ENCODE data around the gene ATXN1. TPM values are rescaled to one million over a fixed set of nuclear protein-coding genes. Genes with fewer than 3 reads are reported as not detected.

Gene ATXN1
- polyA plus RNA-seq, 1 donor (not counting 4 experiments of a cell fraction or from before 2014, with no cell fraction given) = 9.7 TPM

DNA sequence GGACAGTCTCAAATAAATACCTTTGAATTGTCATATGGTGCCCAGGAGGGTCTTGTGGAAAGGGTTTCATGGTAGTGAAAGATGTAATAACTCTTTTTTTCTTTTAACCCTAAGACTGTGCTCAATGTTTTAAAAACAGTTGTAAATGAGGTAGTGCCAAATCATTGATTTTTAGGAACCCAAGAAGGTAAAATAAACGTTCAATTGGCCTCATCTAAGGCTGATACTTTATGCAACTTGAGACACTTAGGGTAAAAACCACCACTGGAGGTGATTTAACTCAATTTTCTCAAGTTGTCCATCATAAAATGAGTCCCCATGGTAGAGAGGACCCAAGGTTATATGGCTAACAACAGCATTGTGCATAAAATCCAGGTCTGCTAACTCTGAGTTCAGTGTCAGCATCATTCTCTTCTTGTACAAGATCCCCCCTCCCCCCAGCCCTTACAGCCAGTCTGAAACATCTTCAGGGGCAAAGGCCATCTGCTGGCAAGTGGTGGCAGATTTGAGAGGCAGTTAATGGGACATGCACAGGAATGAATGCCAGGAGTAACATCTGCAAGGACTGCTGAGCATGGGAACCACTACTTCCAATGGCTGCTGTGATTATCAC lies 278.5 kb downstream of the ATXN1 start:
- no peaks in the 10 kb centered on the region for H4K20me1 ChIP-seq (ENCODE audit: control insufficient read depth, extremely low read depth, insufficient read depth, low read length)
- dilution Hi-C loops (cut with MboI; ENCODE audit: extremely low pct_ligation_motif_present, low sequenced_read_pairs) = no loop called here

DNA sequence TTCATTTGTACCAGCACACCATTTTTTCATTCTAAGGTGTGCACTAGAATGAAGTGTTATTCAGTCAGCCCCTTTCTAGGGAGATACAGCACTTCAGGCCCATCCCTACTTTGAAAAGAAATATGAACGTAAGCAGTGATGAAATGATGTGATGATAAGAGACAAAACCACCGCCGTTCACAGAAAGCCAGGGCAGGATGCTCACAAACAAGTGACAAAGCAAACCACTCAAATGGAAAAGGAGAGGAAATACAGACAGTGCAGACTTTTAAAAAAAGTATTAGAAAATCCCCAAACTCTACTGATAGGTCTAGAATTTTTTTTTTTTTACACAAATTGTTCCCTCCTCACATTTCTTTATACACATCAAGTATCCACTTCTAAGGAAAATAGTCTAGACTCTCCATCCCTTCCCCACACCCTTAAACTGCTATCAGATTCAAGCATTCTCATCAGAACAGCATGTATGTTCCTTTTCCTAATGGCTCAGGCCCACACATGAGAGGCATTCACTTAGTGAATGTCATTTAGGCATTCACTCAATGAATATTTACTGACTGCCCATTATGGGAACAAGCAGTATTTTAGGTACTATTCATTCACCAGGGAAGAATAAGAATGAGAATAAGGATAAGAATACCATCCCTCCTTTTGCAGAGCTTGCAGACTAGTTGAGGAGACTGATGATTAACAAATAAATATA lies 279.4 kb downstream of the ATXN1 start:
- Histone ChIP-seq H3K36me3 (ENCODE audit: control insufficient read depth in 2 of 2, extremely low read depth in 1 of 2, insufficient read depth in 2 of 2, low read length in 2 of 2) (no peaks in the 10 kb centered on the region), H3K27ac (ENCODE audit: control insufficient read depth, insufficient read depth, low read length) (no peak overlapping the region), H3K27me3 (ENCODE audit: control insufficient read depth, extremely low read depth, insufficient read depth, low read length) (no peaks in the 10 kb centered on the region), H3K4me1 (ENCODE audit: control insufficient read depth, extremely low read depth, insufficient read depth, low read length) (peaks cover 3% of the 10 kb centered on the region), H3K9me3 (ENCODE audit: control insufficient read depth, low read depth, low read length) (peaks cover 6% of the 10 kb centered on the region), H3K9ac (ENCODE audit: control insufficient read depth, extremely low read depth, insufficient read depth, low read length) (no peak overlapping the region), H4K20me1 (ENCODE audit: control insufficient read depth, extremely low read depth, insufficient read depth, low read length) (no peaks in the 10 kb centered on the region), H3K4me3 (ENCODE audit: control insufficient read depth in 2 of 3, extremely low read depth in 1 of 3, insufficient read depth in 2 of 3, low read depth in 1 of 3, low read length in 3 of 3) (no peak overlapping the region), H3K9me1 (ENCODE audit: control insufficient read depth, extremely low read depth, insufficient read depth, low read length) (no peaks in the 10 kb centered on the region), H3K4me2 (ENCODE audit: control insufficient read depth, extremely low read depth, insufficient read depth, low read depth, low read length) (no peak overlapping the region), H2AFZ (ENCODE audit: control insufficient read depth, low read length) (no peak overlapping the region), H3K79me2 (ENCODE audit: control insufficient read depth, insufficient read depth, low read length) (no peaks in the 10 kb centered on the region)
- dilution Hi-C loops (cut with MboI; ENCODE audit: extremely low pct_ligation_motif_present, low sequenced_read_pairs) = no loop called here
- no peak for TF ChIP-seq EZH2 (IDR thresholded peaks at IDR 0.05; ENCODE audit: low read length)
- TF ChIP-seq, protein P1, sequence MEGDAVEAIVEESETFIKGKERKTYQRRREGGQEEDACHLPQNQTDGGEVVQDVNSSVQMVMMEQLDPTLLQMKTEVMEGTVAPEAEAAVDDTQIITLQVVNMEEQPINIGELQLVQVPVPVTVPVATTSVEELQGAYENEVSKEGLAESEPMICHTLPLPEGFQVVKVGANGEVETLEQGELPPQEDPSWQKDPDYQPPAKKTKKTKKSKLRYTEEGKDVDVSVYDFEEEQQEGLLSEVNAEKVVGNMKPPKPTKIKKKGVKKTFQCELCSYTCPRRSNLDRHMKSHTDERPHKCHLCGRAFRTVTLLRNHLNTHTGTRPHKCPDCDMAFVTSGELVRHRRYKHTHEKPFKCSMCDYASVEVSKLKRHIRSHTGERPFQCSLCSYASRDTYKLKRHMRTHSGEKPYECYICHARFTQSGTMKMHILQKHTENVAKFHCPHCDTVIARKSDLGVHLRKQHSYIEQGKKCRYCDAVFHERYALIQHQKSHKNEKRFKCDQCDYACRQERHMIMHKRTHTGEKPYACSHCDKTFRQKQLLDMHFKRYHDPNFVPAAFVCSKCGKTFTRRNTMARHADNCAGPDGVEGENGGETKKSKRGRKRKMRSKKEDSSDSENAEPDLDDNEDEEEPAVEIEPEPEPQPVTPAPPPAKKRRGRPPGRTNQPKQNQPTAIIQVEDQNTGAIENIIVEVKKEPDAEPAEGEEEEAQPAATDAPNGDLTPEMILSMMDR (optimal IDR thresholded peaks at IDR 0.05 in 1 of 3, IDR thresholded peaks at IDR 0.05 in 1 of 3, conservative IDR thresholded peaks at IDR 0.05 in 1 of 3; ENCODE audit: extremely low read depth in 1 of 3, insufficient read depth in 2 of 3, low read length in 3 of 3) = no peak
- no peak for FAIRE-seq
- DNase-seq (ENCODE audit: low read depth, low spot score) = no peak

More for the DNA sequence above, 278.5 kb downstream of the ATXN1 start:
- no peaks in the 10 kb centered on the region for H3K79me2 ChIP-seq (ENCODE audit: control insufficient read depth, insufficient read depth, low read length)
- no peak overlapping the region for H3K9ac ChIP-seq (ENCODE audit: control insufficient read depth, extremely low read depth, insufficient read depth, low read length)
- peaks cover 3% of the 10 kb centered on the region for H3K4me1 ChIP-seq (ENCODE audit: control insufficient read depth, extremely low read depth, insufficient read depth, low read length)
- no peak for FAIRE-seq
- no peaks in the 10 kb centered on the region for H3K27me3 ChIP-seq (ENCODE audit: control insufficient read depth, extremely low read depth, insufficient read depth, low read length)
- H3K27ac ChIP-seq (ENCODE audit: control insufficient read depth, insufficient read depth, low read length) = no peak overlapping the region
- H3K9me1 ChIP-seq (ENCODE audit: control insufficient read depth, extremely low read depth, insufficient read depth, low read length) = no peaks in the 10 kb centered on the region
- no peak overlapping the region for H3K4me2 ChIP-seq (ENCODE audit: control insufficient read depth, extremely low read depth, insufficient read depth, low read depth, low read length)
- DNase-seq (ENCODE audit: low read depth, low spot score) = no peak
- TF ChIP-seq, protein P1 (optimal IDR thresholded peaks at IDR 0.05 in 1 of 3, IDR thresholded peaks at IDR 0.05 in 1 of 3, conservative IDR thresholded peaks at IDR 0.05 in 1 of 3; ENCODE audit: extremely low read depth in 1 of 3, insufficient read depth in 2 of 3, low read length in 3 of 3) = no peak
- no peak for TF ChIP-seq EZH2 (IDR thresholded peaks at IDR 0.05; ENCODE audit: low read length)
- no peak overlapping the region for H2AFZ ChIP-seq (ENCODE audit: control insufficient read depth, low read length)
- H3K9me3 ChIP-seq (ENCODE audit: control insufficient read depth, low read depth, low read length) = peaks cover 6% of the 10 kb centered on the region
- no peak overlapping the region for H3K4me3 ChIP-seq (ENCODE audit: control insufficient read depth in 2 of 3, extremely low read depth in 1 of 3, insufficient read depth in 2 of 3, low read depth in 1 of 3, low read length in 3 of 3)
- no peaks in the 10 kb centered on the region for H3K36me3 ChIP-seq (ENCODE audit: control insufficient read depth in 2 of 2, extremely low read depth in 1 of 2, insufficient read depth in 2 of 2, low read length in 2 of 2)

Data from keratinocyte (primary cell).